ENCODE data around the gene APBA1. TPM values are rescaled to one million over a fixed set of nuclear protein-coding genes. Genes with fewer than 3 reads are reported as not detected.

The APBA1 gene
- polyA plus RNA-seq, 1 experiment, result 6.7 TPM

DNA sequence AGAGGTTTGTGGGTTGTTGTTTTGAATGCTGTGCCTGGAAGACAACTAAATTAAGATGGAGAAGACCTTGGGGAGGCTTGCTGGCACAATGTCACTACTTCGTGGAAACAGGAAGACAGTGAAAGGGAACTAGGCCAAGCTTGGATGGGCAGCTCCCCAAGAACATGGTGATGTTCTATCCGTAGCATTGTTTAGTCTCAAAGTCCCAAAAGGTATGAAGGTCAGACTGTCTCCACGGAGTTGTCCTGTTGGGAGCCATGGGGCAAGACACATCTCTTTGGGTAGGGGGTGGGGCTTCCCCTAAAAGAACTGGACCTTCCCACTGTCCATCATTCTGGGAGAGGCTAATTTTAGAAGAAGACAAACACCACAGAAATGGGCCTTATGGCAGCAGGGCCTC lies 206.7 kb downstream of the APBA1 start:
- Histone ChIP-seq H3K27ac (ENCODE audit: low read depth, low read length) (no peak overlapping the region), H3K27me3 (ENCODE audit: control insufficient read depth, insufficient read depth, low read length) (no peaks in the 10 kb centered on the region), H3K4me3 (ENCODE audit: low read depth, low read length) (no peak overlapping the region), H3K9me3 (ENCODE audit: control insufficient read depth, insufficient read depth, low read length) (no peaks in the 10 kb centered on the region)
- CTCF ChIA-PET, result no interaction called here
- TF ChIP-seq, protein P1, sequence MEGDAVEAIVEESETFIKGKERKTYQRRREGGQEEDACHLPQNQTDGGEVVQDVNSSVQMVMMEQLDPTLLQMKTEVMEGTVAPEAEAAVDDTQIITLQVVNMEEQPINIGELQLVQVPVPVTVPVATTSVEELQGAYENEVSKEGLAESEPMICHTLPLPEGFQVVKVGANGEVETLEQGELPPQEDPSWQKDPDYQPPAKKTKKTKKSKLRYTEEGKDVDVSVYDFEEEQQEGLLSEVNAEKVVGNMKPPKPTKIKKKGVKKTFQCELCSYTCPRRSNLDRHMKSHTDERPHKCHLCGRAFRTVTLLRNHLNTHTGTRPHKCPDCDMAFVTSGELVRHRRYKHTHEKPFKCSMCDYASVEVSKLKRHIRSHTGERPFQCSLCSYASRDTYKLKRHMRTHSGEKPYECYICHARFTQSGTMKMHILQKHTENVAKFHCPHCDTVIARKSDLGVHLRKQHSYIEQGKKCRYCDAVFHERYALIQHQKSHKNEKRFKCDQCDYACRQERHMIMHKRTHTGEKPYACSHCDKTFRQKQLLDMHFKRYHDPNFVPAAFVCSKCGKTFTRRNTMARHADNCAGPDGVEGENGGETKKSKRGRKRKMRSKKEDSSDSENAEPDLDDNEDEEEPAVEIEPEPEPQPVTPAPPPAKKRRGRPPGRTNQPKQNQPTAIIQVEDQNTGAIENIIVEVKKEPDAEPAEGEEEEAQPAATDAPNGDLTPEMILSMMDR (IDR thresholded peaks at IDR 0.05; ENCODE audit: low read depth, low read length), result no peak
- no peak for DNase-seq (ENCODE audit: low read depth, low spot score)
- POLR2A ChIA-PET, result interaction anchor here (0.6 kb wide), 1 partner anchor 9 kb away, joined by 4 read pairs; no protein-coding TSS in a partner anchor

GRCh38 chr9:69463497-69464068 lies 208.6 kb downstream of the APBA1 start:
- Histone ChIP-seq H3K9me3 (ENCODE audit: control insufficient read depth, insufficient read depth, low read length) (no peaks in the 10 kb centered on the region), H3K4me3 (ENCODE audit: low read depth, low read length) (no peak overlapping the region), H3K27ac (ENCODE audit: low read depth, low read length) (no peak overlapping the region), H3K27me3 (ENCODE audit: control insufficient read depth, insufficient read depth, low read length) (no peaks in the 10 kb centered on the region)
- DNase-seq (ENCODE audit: low read depth, low spot score), result no peak
- CTCF ChIA-PET, result no interaction called here
- TF ChIP-seq, protein P1 (IDR thresholded peaks at IDR 0.05; ENCODE audit: low read depth, low read length), result no peak
- POLR2A ChIA-PET, result no interaction called here

- CTCF ChIA-PET, result no interaction called here
- H3K4me3 ChIP-seq (ENCODE audit: low read depth, low read length), result no peak overlapping the region
- TF ChIP-seq, protein P1 (IDR thresholded peaks at IDR 0.05; ENCODE audit: low read depth, low read length), result no peak
- H3K27ac ChIP-seq (ENCODE audit: low read depth, low read length), result no peak overlapping the region
- no peaks in the 10 kb centered on the region for H3K9me3 ChIP-seq (ENCODE audit: control insufficient read depth, insufficient read depth, low read length)
- POLR2A ChIA-PET, result no interaction called here
- DNase-seq (ENCODE audit: low read depth, low spot score), result no peak
- no peaks in the 10 kb centered on the region for H3K27me3 ChIP-seq (ENCODE audit: control insufficient read depth, insufficient read depth, low read length)
Observed at GRCh38 chr9:69462394-69462793, 209.8 kb downstream of the APBA1 start.

DNA sequence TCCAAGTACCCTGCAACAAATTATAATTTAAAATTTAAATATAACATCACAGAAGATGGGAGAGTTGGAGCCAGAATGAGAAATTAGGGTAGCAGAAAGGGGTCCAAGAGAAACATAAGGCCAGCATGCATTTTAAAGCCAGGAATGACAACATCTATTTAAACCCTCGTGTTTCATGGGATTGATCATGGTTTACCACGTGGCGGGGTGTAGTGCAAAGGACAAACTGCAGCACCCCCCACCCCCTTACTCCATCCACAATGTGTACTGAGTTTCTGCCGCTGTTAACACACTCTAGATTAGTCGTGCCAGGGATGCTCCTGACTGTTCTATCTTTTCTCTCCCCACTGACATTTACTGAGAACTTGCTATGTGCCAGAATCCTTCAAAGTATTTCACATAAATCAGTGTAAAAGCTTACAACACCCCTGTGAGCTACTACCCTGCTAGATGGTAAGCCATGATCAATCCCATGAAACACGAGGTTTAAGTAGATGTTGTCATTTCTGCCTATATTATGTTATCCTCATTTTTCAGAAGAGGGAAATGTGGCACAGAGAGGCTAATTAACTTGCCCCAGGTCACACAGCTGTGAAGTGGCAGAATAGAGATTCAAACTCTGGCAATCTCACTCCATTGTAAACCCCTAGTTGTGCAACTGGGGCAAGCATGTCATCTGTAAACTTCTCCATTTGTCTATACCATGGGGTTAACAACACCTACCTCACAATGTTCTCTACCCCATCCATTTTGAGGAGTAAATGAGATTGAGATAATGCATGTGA lies 210.9 kb downstream of the APBA1 start:
- no peak for DNase-seq (ENCODE audit: low read depth, low spot score)
- Histone ChIP-seq H3K9me3 (ENCODE audit: control insufficient read depth, insufficient read depth, low read length) (no peaks in the 10 kb centered on the region), H3K27me3 (ENCODE audit: control insufficient read depth, insufficient read depth, low read length) (no peaks in the 10 kb centered on the region), H3K27ac (ENCODE audit: low read depth, low read length) (no peak overlapping the region), H3K4me3 (ENCODE audit: low read depth, low read length) (no peak overlapping the region)
- ChIA-PET CTCF (interaction anchor here (0.6 kb wide), 1 partner anchor 87 kb away, joined by 3 read pairs; no protein-coding TSS in a partner anchor), POLR2A (no interaction called here)
- TF ChIP-seq, protein P1 (IDR thresholded peaks at IDR 0.05; ENCODE audit: low read depth, low read length), result no peak

GRCh38 chr9:69460012-69460411 lies 212.2 kb downstream of the APBA1 start:
- TF ChIP-seq, protein P1 (IDR thresholded peaks at IDR 0.05; ENCODE audit: low read depth, low read length), result no peak
- Histone ChIP-seq H3K27me3 (ENCODE audit: control insufficient read depth, insufficient read depth, low read length) (no peaks in the 10 kb centered on the region), H3K4me3 (ENCODE audit: low read depth, low read length) (no peak overlapping the region), H3K9me3 (ENCODE audit: control insufficient read depth, insufficient read depth, low read length) (no peaks in the 10 kb centered on the region), H3K27ac (ENCODE audit: low read depth, low read length) (no peak overlapping the region)
- no peak for DNase-seq (ENCODE audit: low read depth, low spot score)
- ChIA-PET POLR2A (no interaction called here), CTCF (interaction anchor here (0.5 kb wide), 1 partner anchor 236 kb away, joined by 3 read pairs; no protein-coding TSS in a partner anchor)

Data from AG04450 (cell line).